Keratinocyte (primary cell): ENCODE results near the gene PNCK.

ENCODE experiments used
- CTCF ChIP-seq, 3 experiments: IDR thresholded peaks in 1 of 3; conservative IDR thresholded peaks in 1 of 3; optimal IDR thresholded peaks in 1 of 3; 2 replicates in 2 of 3; 3 replicates in 1 of 3; pipeline versions ENCODE3 to v1.5.1; 2011; ENCODE audit warnings: low read length in 3 of 3, mild to moderate bottlenecking in 3 of 3, moderate library complexity in 2 of 3, control low read depth in 1 of 3, inconsistent platforms in 1 of 3; ENCODE audit not compliant: insufficient read depth in 2 of 3; ENCODE audit errors: extremely low read depth in 1 of 3
- EZH2 ChIP-seq: IDR thresholded peaks from one replicate; pipeline ENCODE4 v1.6.1; 2012; ENCODE audit warnings: inconsistent platforms, mild to moderate bottlenecking, low read length, moderate library complexity

GRCh38 chrX:153671589-153672530 is 1.8 kb downstream of the PNCK start:
- TF ChIP-seq CTCF (optimal IDR thresholded peaks at IDR 0.05 in 1 of 3, IDR thresholded peaks at IDR 0.05 in 1 of 3, conservative IDR thresholded peaks at IDR 0.05 in 1 of 3; ENCODE audit: extremely low read depth in 1 of 3, insufficient read depth in 2 of 3, low read length in 3 of 3): no peak
- no peak for TF ChIP-seq EZH2
